H9 (cell line): ENCODE results near the gene FAM174C. TPM values are rescaled to one million over a fixed set of nuclear protein-coding genes. Genes with fewer than 3 reads are reported as not detected.
A peak's percentile ranks its signal among the peaks of the same experiment; 100 is the strongest.

Experiments used
- DNase-seq: peaks from one replicate; pipeline ENCODE4 v3.0.0-alpha.2; 2017
- H2AFZ ChIP-seq: one replicate; pipeline ENCODE4 v1.6.1; 2013; ENCODE audit warnings: mild to moderate bottlenecking, low read length, control low read depth, moderate library complexity
- H2AK5ac ChIP-seq: 2 replicates; pipeline ENCODE4 v1.6.1; 2013; ENCODE audit warnings: low read length, control low read depth, mixed read lengths; ENCODE audit not compliant: insufficient read length
- H2BK120ac ChIP-seq: one replicate; pipeline ENCODE4 v1.6.1; 2013; ENCODE audit warnings: low read depth, mild to moderate bottlenecking, low read length, control low read depth, inconsistent platforms; ENCODE audit not compliant: poor library complexity, severe bottlenecking
- H2BK12ac ChIP-seq: 2 replicates; pipeline ENCODE4 v1.6.1; 2013; ENCODE audit warnings: low read length, control low read depth, mixed read lengths, low read depth; ENCODE audit not compliant: insufficient read length
- H2BK15ac ChIP-seq: 2 replicates; pipeline ENCODE4 v1.6.1; 2013; ENCODE audit warnings: low read depth, low read length, control low read depth
- H2BK20ac ChIP-seq: one replicate; pipeline ENCODE4 v1.6.1; 2013; ENCODE audit warnings: low read depth, mild to moderate bottlenecking, low read length, control low read depth, inconsistent platforms; ENCODE audit not compliant: poor library complexity, severe bottlenecking
- H2BK5ac ChIP-seq: 2 replicates; pipeline ENCODE4 v1.6.1; 2013; ENCODE audit warnings: low read length, control low read depth, mixed read lengths; ENCODE audit not compliant: insufficient read length
- H3K14ac ChIP-seq: 2 replicates; pipeline ENCODE4 v1.6.1; 2013; ENCODE audit warnings: low read length, control low read depth; ENCODE audit not compliant: insufficient read depth
- H3K18ac ChIP-seq: 2 replicates; pipeline ENCODE4 v1.6.1; 2013; ENCODE audit warnings: low read depth, mild to moderate bottlenecking, mixed read lengths, low read length, control low read depth; ENCODE audit not compliant: insufficient read length
- H3K23ac ChIP-seq: 2 replicates; pipeline ENCODE4 v1.6.1; 2013; ENCODE audit warnings: low read length, control low read depth, mixed read lengths, low read depth; ENCODE audit not compliant: insufficient read length
- H3K23me2 ChIP-seq: 2 replicates; pipeline ENCODE4 v1.6.1; 2013; ENCODE audit warnings: low read depth, mild to moderate bottlenecking, mixed read lengths, low read length, control low read depth; ENCODE audit not compliant: insufficient read length, poor library complexity, severe bottlenecking
- H3K27ac ChIP-seq: 2 replicates; pipeline ENCODE4 v1.5.1; 2013; ENCODE audit warnings: low read length, control low read depth, mixed read lengths, low read depth; ENCODE audit not compliant: insufficient read length
- H3K27me3 ChIP-seq: 2 replicates; pipeline ENCODE4 v1.6.1; 2013; ENCODE audit warnings: low read length, control low read depth, inconsistent platforms; ENCODE audit not compliant: insufficient read depth
- H3K4ac ChIP-seq: 2 replicates; pipeline ENCODE4 v1.6.1; 2013; ENCODE audit warnings: low read depth, mild to moderate bottlenecking, control low read depth, inconsistent platforms, low read length, moderate library complexity
- H3K4me1 ChIP-seq: 2 replicates; pipeline ENCODE4 v1.6.1; 2013; ENCODE audit warnings: low read length, control low read depth, inconsistent platforms; ENCODE audit not compliant: insufficient read depth
- H3K4me2 ChIP-seq: 2 replicates; pipeline ENCODE4 v1.6.1; 2013; ENCODE audit warnings: low read length, control low read depth, mixed read lengths; ENCODE audit not compliant: insufficient read length, insufficient read depth
- H3K56ac ChIP-seq: 2 replicates; pipeline ENCODE4 v1.6.1; 2013; ENCODE audit warnings: low read depth, mild to moderate bottlenecking, mixed read lengths, low read length, control low read depth; ENCODE audit not compliant: insufficient read length
- H3K79me1 ChIP-seq: 2 replicates; pipeline ENCODE4 v1.6.1; 2013; ENCODE audit warnings: low read depth, mild to moderate bottlenecking, moderate library complexity, low read length, control low read depth, inconsistent platforms; ENCODE audit not compliant: insufficient read depth, poor library complexity, severe bottlenecking
- H3K79me2 ChIP-seq: 2 replicates; pipeline ENCODE4 v1.6.1; 2013; ENCODE audit warnings: low read length, control low read depth, inconsistent platforms; ENCODE audit not compliant: insufficient read depth
- H3K9ac ChIP-seq: 2 replicates; pipeline ENCODE4 v1.6.1; 2013; ENCODE audit warnings: low read length, control low read depth, mixed read lengths; ENCODE audit not compliant: insufficient read length; ENCODE audit errors: extremely low read depth
- H3K9me3 ChIP-seq: one replicate; pipeline ENCODE4 v1.6.1; 2013; ENCODE audit warnings: low read depth, low read length, inconsistent platforms; ENCODE audit not compliant: control insufficient read depth
- H3T11ph ChIP-seq: one replicate; pipeline ENCODE4 v1.6.1; 2013; ENCODE audit warnings: mild to moderate bottlenecking, low read length, control low read depth, inconsistent platforms
- H4K20me1 ChIP-seq: one replicate; pipeline ENCODE4 v1.6.1; 2013; ENCODE audit not compliant: control insufficient read depth, insufficient read length, insufficient read depth
- H4K5ac ChIP-seq: 2 replicates; pipeline ENCODE4 v1.6.1; 2013; ENCODE audit warnings: low read depth, mild to moderate bottlenecking, mixed read lengths, low read length, control low read depth; ENCODE audit not compliant: insufficient read length
- H4K8ac ChIP-seq: replicated peaks from 2 replicates; pipeline ENCODE4 v1.6.1; 2013; ENCODE audit warnings: low read length, control low read depth, mixed read lengths, low read depth; ENCODE audit not compliant: insufficient read length
- H4K91ac ChIP-seq: 2 replicates; pipeline ENCODE4 v1.6.1; 2013; ENCODE audit warnings: low read depth, mild to moderate bottlenecking, moderate library complexity, mixed read lengths, low read length, control low read depth; ENCODE audit not compliant: insufficient read length
- H3K27ac Mint-ChIP-seq, 3 experiments: 2 replicates in 2 of 3; 3 replicates in 1 of 3; pipeline ENCODE4 v1.8.0; 2020 to 2021; ENCODE audit warnings: mixed read lengths in 3 of 3, mild to moderate bottlenecking in 1 of 3, moderate library complexity in 1 of 3
- H3K27me3 Mint-ChIP-seq: 2 replicates; pipeline ENCODE4 v1.8.0; 2021; ENCODE audit warnings: low read depth, mild to moderate bottlenecking, moderate library complexity, mixed read lengths
- H3K36me3 Mint-ChIP-seq, 3 experiments: 2 replicates in 2 of 3; 3 replicates in 1 of 3; pipeline ENCODE4 v1.8.0; 2020 to 2021; ENCODE audit warnings: low read depth in 3 of 3, mixed read lengths in 3 of 3; ENCODE audit not compliant: insufficient read depth in 1 of 3
- H3K4me1 Mint-ChIP-seq, 2 experiments: 2 replicates each; pipeline ENCODE4 v1.8.0; 2020; ENCODE audit warnings: mixed read lengths in 2 of 2
- H3K4me3 Mint-ChIP-seq, 2 experiments: 2 replicates in 1 of 2; 3 replicates in 1 of 2; pipeline ENCODE4 v1.8.0; 2020 to 2021; ENCODE audit warnings: mild to moderate bottlenecking in 2 of 2, mixed read lengths in 2 of 2, moderate library complexity in 1 of 2
- H3K9me3 Mint-ChIP-seq, 2 experiments: 2 replicates in 1 of 2; 3 replicates in 1 of 2; pipeline ENCODE4 v1.8.0; 2020; ENCODE audit warnings: mild to moderate bottlenecking in 2 of 2, mixed read lengths in 2 of 2, moderate library complexity in 1 of 2
- WGBS: extraction: QIAGEN DNeasy Blood & Tissue Kit; methylation state at CpG from one replicate; pipeline ENCODE4 v1.1.7; 2013; ENCODE audit warnings: missing lambda C conversion rate, low lambda C conversion rate, mixed read lengths; ENCODE audit not compliant: insufficient read length; ENCODE audit errors: extremely low coverage; 5-methylcytosine and 5-hydroxymethylcytosine counted together
- total RNA-seq: library from RNA; stranded (reverse); gene quantifications from 2 replicates; pipeline ENCODE4 v1.2.1, GENCODE V29; 2021
- TF ChIP-seq, protein P1 (sequence below): fragments of 200-600 bp; sonication (generic); conservative IDR thresholded peaks from 3 replicates; pipeline ENCODE4 v1.8.0; 2021; ENCODE audit warnings: antibody characterized with exemption, mild to moderate bottlenecking

Gene FAM174C
- total RNA-seq, 1 experiment from 2014 or later = 63.0 TPM

DNA sequence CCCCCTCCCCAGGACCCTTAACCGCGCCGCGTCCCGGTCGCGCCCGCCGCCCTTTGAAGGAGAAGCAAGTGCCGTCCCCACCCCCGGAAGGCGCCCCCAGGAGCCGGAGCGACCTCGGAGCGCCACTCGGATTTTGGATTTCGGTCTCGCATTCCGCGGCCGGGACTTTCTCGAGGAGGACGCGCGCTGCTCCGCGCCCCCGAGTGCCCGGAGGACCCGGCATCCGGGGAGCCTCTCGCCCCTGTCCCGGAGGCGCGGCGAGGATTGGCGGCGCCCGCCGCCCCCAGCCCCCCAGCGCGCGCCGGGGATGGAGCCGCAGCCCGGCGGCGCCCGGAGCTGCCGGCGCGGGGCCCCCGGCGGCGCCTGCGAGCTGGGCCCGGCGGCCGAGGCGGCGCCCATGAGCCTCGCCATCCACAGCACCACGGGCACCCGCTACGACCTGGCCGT lies 25.3 kb upstream of the FAM174C start:
- no peak overlapping the region for H2BK5ac ChIP-seq
- H3K9me3 ChIP-seq = no peaks in the 10 kb centered on the region
- no peak overlapping the region for H3K4ac ChIP-seq
- no peak overlapping the region for H3T11ph ChIP-seq
- H3K27me3 ChIP-seq = no peaks in the 10 kb centered on the region
- Mint-ChIP-seq H3K9me3 (no peaks in the 10 kb centered on the region; a peak in 1 of 5 replicates), H3K27ac (no peak overlapping the region; a peak in 1 of 7 replicates), H3K36me3 (peaks cover 15 to 32% (median 22%) of the 10 kb centered on the region in 3 experiments; a peak in 6 of 7 replicates), H3K4me3 (peak overlapping the region; percentile 72 to 88), H3K4me1 (peaks cover 0 to 19% of the 10 kb centered on the region in 2 experiments; a peak in 1 of 4 replicates), H3K27me3 (no peaks in the 10 kb centered on the region)
- WGBS = no CpG with 5 or more reads among the region's 67 CpGs
- H3K23ac ChIP-seq = no peak overlapping the region
- H3K18ac ChIP-seq = no peak overlapping the region
- H3K9ac ChIP-seq = peak overlapping the region; percentile 72
- TF ChIP-seq, protein P1, sequence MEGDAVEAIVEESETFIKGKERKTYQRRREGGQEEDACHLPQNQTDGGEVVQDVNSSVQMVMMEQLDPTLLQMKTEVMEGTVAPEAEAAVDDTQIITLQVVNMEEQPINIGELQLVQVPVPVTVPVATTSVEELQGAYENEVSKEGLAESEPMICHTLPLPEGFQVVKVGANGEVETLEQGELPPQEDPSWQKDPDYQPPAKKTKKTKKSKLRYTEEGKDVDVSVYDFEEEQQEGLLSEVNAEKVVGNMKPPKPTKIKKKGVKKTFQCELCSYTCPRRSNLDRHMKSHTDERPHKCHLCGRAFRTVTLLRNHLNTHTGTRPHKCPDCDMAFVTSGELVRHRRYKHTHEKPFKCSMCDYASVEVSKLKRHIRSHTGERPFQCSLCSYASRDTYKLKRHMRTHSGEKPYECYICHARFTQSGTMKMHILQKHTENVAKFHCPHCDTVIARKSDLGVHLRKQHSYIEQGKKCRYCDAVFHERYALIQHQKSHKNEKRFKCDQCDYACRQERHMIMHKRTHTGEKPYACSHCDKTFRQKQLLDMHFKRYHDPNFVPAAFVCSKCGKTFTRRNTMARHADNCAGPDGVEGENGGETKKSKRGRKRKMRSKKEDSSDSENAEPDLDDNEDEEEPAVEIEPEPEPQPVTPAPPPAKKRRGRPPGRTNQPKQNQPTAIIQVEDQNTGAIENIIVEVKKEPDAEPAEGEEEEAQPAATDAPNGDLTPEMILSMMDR = no peak
- H4K91ac ChIP-seq = no peak overlapping the region
- H4K5ac ChIP-seq = no peak overlapping the region
- H3K79me2 ChIP-seq = peaks cover 11% of the 10 kb centered on the region; the same call in 1 of the 2 replicates
- no peak overlapping the region for H4K8ac ChIP-seq
- no peak overlapping the region for H3K56ac ChIP-seq
- H2BK15ac ChIP-seq = no peak overlapping the region
- peak overlapping the region; percentile 80 for H3K14ac ChIP-seq
- no peak overlapping the region for H2BK12ac ChIP-seq
- H3K23me2 ChIP-seq = peaks cover 12% of the 10 kb centered on the region
- peak overlapping the region; percentile 41 for H3K4me2 ChIP-seq
- no peak overlapping the region for H3K27ac ChIP-seq
- DNase-seq = no peak
- H2AFZ ChIP-seq = no peak overlapping the region
- no peak overlapping the region for H2AK5ac ChIP-seq
- no peaks in the 10 kb centered on the region for H3K79me1 ChIP-seq
- no peak overlapping the region for H2BK120ac ChIP-seq
- H4K20me1 ChIP-seq = no peaks in the 10 kb centered on the region
- no peaks in the 10 kb centered on the region; the same call in 1 of the 2 replicates for H3K4me1 ChIP-seq
- no peak overlapping the region for H2BK20ac ChIP-seq
